Upper lobe of left lung (tissue), 6 donors: ENCODE measurements around the gene ZNF628. TPM values are rescaled to one million over a fixed set of nuclear protein-coding genes. Genes with fewer than 3 reads are reported as not detected.

ENCODE experiments used
- ATAC-seq, 2 donors: fragments of 200-7000 bp; cut with Tn5 transposase; one replicate each; pipeline ENCODE4 v1.9.1; 2022; ENCODE audit warnings: mild to moderate bottlenecking in 2 of 2, moderate library complexity in 2 of 2; ENCODE audit not compliant: low FRiP score in 2 of 2
- DNase-seq, 2 donors: peaks; one replicate each; pipeline ENCODE4 v3.0.0-alpha.2; 2019 to 2020
- H3K27ac ChIP-seq, 4 donors: fragments of 200-600 bp; sonication (generic); one replicate each; pipeline ENCODE4 v1.5.1; 2016 to 2019
- H3K27me3 ChIP-seq, 4 donors: fragments of 200-600 bp; sonication (generic); one replicate each; pipeline ENCODE4 v1.5.1; 2017 to 2019
- H3K36me3 ChIP-seq, 4 donors: fragments of 200-600 bp; sonication (generic); one replicate each; pipeline ENCODE4 v1.5.1; 2016 to 2019
- H3K4me1 ChIP-seq, 4 donors: fragments of 200-600 bp; sonication (generic); one replicate each; pipeline ENCODE4 v1.5.1; 2018 to 2019
- H3K4me3 ChIP-seq, 4 donors: fragments of 200-600 bp; sonication (generic); one replicate each; pipeline ENCODE4 v1.5.1; 2017 to 2019; ENCODE audit warnings: mild to moderate bottlenecking in 2 of 4, moderate library complexity in 1 of 4
- H3K9me3 ChIP-seq, 4 donors: fragments of 200-600 bp; sonication (generic); one replicate each; pipeline ENCODE4 v1.5.1; 2018 to 2019
- CTCF ChIP-seq, 6 experiments: fragments of 450-650 bp in 4 of 6; fragments of 200-600 bp in 2 of 6; sonication (generic) in 2 of 6; IDR thresholded peaks; one replicate each; pipeline ENCODE4 v1.5.1; 2016 to 2019; ENCODE audit warnings: antibody characterized with exemption in 6 of 6
- EP300 ChIP-seq, 4 donors: sonication (generic); formaldehyde crosslinking; IDR thresholded peaks; one replicate each; pipeline ENCODE4 v1.5.1; 2017; ENCODE audit warnings: antibody characterized with exemption in 4 of 4, control low read depth in 2 of 4
- POLR2A ChIP-seq, 4 donors: fragments of 450-650 bp; IDR thresholded peaks; one replicate each; pipeline ENCODE4 v1.5.1; 2016 to 2017; ENCODE audit warnings: antibody characterized with exemption in 4 of 4, mild to moderate bottlenecking in 2 of 4
- POLR2AphosphoS5 ChIP-seq, 2 donors: sonication (generic); formaldehyde crosslinking; IDR thresholded peaks; one replicate each; pipeline ENCODE4 v1.5.1; 2017; ENCODE audit warnings: antibody characterized with exemption in 2 of 2
- WGBS, 2 donors: methylation state at CpG; one replicate each; pipeline ENCODE4 v1.1.5; 2017 to 2018; 5-methylcytosine and 5-hydroxymethylcytosine counted together
- total RNA-seq, 6 donors: library from RNA; depleted of rRNA in 4 of 6; stranded (reverse); fragments of >200 nt in 4 of 6; gene quantifications; one replicate each; pipeline versions ENCODE4 v1.1.0 to v1.2.1, GENCODE V29; 2016 to 2021
- donor health status: DM: no; HTN: no; CAD: no; lungs with moderate emphysema.
- donor health status: DM: no; HTN: yes; CAD: no; lungs with severe emphysema.

ZNF628 gene
- total RNA-seq, 6 donors from 2014 or later = 9.9 to 32.1 (median 12.4) TPM

- DNase-seq (peak; percentile 100), ATAC-seq (peak; percentile 96 to 99)
- Histone ChIP-seq H3K9me3 (no peaks in the 10 kb centered on the region), H3K36me3 (peaks cover 0 to under 1% (median 0%) of the 10 kb centered on the region in 4 donors), H3K4me1 (peaks cover 22 to 27% (median 24%) of the 10 kb centered on the region in 4 donors), H3K27me3 (no peaks in the 10 kb centered on the region), H3K4me3 (peak within 1 kb of the TSS; percentile 78 to 100 (median 84)), H3K27ac (peak within 1 kb of the TSS; percentile 82 to 91 (median 88))
- 0 to 1% methylated on average over 6 to 41 of the region's 54 CpGs for WGBS, 2 donors
- TF ChIP-seq CTCF (IDR thresholded peaks at IDR 0.05) = peak in 2 of 6 experiments; percentile 13 to 20
- TF ChIP-seq POLR2AphosphoS5 (IDR thresholded peaks at IDR 0.05) = peak; percentile 36 to 74
- TF ChIP-seq POLR2A (IDR thresholded peaks at IDR 0.05) = peak in 3 of 4 donors; percentile 42 to 53 (median 50)
- no peak for TF ChIP-seq EP300 (IDR thresholded peaks at IDR 0.05)
Observed at GRCh38 chr19:55461259-55461973, 15.0 kb upstream of the ZNF628 start, which contains the start of gene ISOC2. Gene ISOC2, minus strand, starts transcription at chr19:55461642. Its CDS starts 5,156 bp downstream, at chr19:55456486.

DNA sequence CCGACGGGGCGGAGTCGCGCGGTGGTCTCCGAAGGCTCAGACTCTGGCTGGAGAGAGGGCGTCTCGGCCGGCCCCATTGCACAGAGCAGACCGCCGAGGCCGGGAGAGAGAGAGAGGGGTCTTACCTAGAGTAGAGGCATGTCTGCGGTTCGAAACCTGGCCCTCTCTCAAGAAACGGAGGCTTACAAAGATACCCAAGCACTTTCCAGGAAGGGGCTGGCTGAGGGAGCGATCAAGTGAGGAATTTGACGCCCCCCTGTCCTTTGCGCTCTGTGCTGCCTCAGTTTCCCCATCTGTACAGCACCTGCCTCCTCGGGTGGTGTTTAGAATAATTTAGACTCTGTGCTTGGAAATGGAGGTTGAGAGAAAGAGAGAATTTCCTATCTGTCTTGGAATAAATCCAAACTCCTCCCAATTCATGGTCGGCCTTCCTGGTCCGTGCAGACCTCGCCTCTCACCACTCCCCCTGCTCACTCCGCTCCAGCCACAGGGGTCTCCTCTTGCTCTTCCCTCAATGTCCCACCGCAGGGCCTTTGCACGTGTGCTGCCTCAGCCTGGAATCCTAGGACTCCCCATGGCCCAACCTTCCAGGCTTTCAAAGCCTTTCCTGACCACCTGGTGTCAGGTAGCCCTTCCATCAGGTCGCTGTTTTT is 14.3 kb upstream of the ZNF628 start:
- TF ChIP-seq POLR2AphosphoS5 (IDR thresholded peaks at IDR 0.05) (peak; percentile 2 to 68), POLR2A (IDR thresholded peaks at IDR 0.05) (peak in 1 of 4 donors; percentile 71), EP300 (IDR thresholded peaks at IDR 0.05) (no peak), CTCF (IDR thresholded peaks at IDR 0.05) (no peak)
- Histone ChIP-seq H3K4me3 (peak overlapping the region; percentile 70 to 87 (median 79)), H3K36me3 (no peaks in the 10 kb centered on the region), H3K9me3 (no peaks in the 10 kb centered on the region), H3K27me3 (no peaks in the 10 kb centered on the region), H3K4me1 (peaks cover 22 to 27% (median 24%) of the 10 kb centered on the region in 4 donors), H3K27ac (peak overlapping the region; percentile 58 to 91 (median 88))
- 12 to 13% methylated on average over 21 to 25 of the region's 27 CpGs for WGBS, 2 donors
- ATAC-seq (no peak), DNase-seq (no peak)

- no peak overlapping the region for H3K4me3 ChIP-seq
- no peak for TF ChIP-seq EP300 (IDR thresholded peaks at IDR 0.05)
- no peak for TF ChIP-seq POLR2AphosphoS5 (IDR thresholded peaks at IDR 0.05)
- TF ChIP-seq CTCF (IDR thresholded peaks at IDR 0.05) = no peak
- TF ChIP-seq POLR2A (IDR thresholded peaks at IDR 0.05) = no peak
- no peak overlapping the region for H3K27ac ChIP-seq
- peaks cover 26 to 30% (median 28%) of the 10 kb centered on the region in 4 donors for H3K4me1 ChIP-seq
- no peaks in the 10 kb centered on the region for H3K9me3 ChIP-seq
- H3K27me3 ChIP-seq = no peaks in the 10 kb centered on the region
- no peak for ATAC-seq
- H3K36me3 ChIP-seq = no peaks in the 10 kb centered on the region
- DNase-seq = no peak
- WGBS, 2 donors = 81 to 90% methylated on average over 11 of the region's 11 CpGs
Observed at GRCh38 chr19:55462722-55463121, 13.7 kb upstream of the ZNF628 start.

- ATAC-seq (no peak), DNase-seq (no peak)
- Histone ChIP-seq H3K36me3 (no peaks in the 10 kb centered on the region), H3K4me3 (no peak overlapping the region), H3K27me3 (no peaks in the 10 kb centered on the region), H3K4me1 (peaks cover 30 to 35% (median 33%) of the 10 kb centered on the region in 4 donors), H3K27ac (no peak overlapping the region), H3K9me3 (no peaks in the 10 kb centered on the region)
- 78 to 82% methylated on average over 8 to 12 of the region's 15 CpGs for WGBS, 2 donors
- TF ChIP-seq POLR2AphosphoS5 (IDR thresholded peaks at IDR 0.05) (no peak), CTCF (IDR thresholded peaks at IDR 0.05) (no peak)
Observed at GRCh38 chr19:55463583-55464031, 12.8 kb upstream of the ZNF628 start.
